Measurements from ENCODE around the gene NAA50.

NAA50 gene

GRCh38 chr3:113741620-113742019 lies 4.4 kb downstream of the NAA50 start:
- no peak for DNase-seq (ENCODE audit: low read depth)

DNA sequence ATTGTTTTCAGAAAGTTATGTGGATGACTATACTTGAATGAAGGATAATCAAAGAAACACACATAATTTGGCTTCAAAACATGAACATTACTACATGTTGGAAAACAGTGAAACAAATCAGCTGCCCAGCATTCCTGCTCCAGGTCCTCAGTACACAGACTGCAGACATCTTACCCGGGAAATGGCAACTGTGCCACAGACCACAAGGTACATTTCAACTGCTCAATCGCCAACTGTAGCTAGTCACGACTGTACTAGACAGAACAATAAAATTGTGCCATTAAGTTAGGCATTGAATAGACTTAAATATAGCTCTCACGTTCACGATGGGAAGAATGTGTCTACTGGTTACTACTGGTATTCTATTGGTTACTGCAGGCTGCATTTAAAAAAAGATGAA lies 5.0 kb downstream of the NAA50 start:
- DNase-seq (ENCODE audit: low read depth), result no peak

DNA sequence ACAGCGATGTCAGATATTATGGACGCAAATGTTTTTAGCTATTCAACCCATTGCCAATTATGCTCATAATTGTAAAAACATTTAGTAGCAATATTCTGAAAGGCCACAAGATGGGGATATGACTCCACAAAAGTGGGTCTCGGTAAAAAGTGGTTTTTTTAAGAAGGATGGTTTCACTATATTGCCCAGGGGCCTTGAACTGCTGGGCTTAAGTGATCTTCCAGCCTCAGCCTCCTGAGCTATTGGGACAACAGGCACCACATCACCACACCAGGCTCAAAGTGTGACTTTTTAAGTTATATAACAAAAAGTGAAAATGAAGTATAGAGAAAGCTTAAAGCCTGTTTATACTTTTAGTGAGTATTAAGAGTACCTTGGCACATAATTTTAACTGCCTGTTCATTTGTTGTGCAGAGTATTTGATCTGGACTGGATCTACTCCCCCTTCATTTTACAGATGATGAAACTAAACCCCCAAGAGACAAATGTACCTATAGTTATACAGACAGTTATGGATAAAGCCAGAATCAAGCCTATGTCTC lies 9.4 kb downstream of the NAA50 start:
- DNase-seq (ENCODE audit: low read depth), result no peak

- DNase-seq (ENCODE audit: low read depth), result no peak
Measured at GRCh38 chr3:113731694-113732093, 14.4 kb downstream of the NAA50 start.

DNA sequence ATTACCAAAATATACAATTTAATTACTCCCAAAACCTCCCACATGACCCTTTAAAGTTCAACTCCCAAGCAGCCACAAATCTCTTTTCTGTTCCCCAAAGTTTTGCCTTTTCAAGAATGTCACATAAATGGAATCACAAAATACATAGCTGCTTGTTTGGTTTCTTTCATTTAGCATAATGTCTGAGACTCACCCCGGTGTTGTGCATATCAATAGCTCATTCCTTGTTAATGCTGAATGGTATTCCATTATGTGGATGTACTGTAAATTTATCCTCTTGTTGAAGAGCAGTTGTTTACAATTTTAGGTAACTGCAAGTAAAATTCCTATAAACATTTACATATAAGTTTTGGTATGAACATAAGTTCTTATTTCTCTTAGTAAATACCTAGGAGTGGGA lies 15.5 kb downstream of the NAA50 start:
- DNase-seq (ENCODE audit: low read depth), result no peak

- no peak for DNase-seq (ENCODE audit: low read depth)
Measured at GRCh38 chr3:113728661-113729060, 17.4 kb downstream of the NAA50 start.

GRCh38 chr3:113721636-113722035 lies 24.4 kb downstream of the NAA50 start:
- no peak for DNase-seq (ENCODE audit: low read depth)

- DNase-seq (ENCODE audit: low read depth), result no peak
Measured at GRCh38 chr3:113719758-113720157, 26.3 kb downstream of the NAA50 start.

- no peak for DNase-seq (ENCODE audit: low read depth)
Measured at GRCh38 chr3:113719294-113719693, 26.8 kb downstream of the NAA50 start.

- no peak for DNase-seq (ENCODE audit: low read depth)
Measured at GRCh38 chr3:113717818-113718217, 28.2 kb downstream of the NAA50 start.

- DNase-seq (ENCODE audit: low read depth), result no peak
Measured at GRCh38 chr3:113717308-113717707, 28.7 kb downstream of the NAA50 start.

GRCh38 chr3:113714702-113715101 lies 31.3 kb downstream of the NAA50 start:
- DNase-seq (ENCODE audit: low read depth), result no peak

- no peak for DNase-seq (ENCODE audit: low read depth)
Measured at GRCh38 chr3:113712129-113712528, 33.9 kb downstream of the NAA50 start.

DNA sequence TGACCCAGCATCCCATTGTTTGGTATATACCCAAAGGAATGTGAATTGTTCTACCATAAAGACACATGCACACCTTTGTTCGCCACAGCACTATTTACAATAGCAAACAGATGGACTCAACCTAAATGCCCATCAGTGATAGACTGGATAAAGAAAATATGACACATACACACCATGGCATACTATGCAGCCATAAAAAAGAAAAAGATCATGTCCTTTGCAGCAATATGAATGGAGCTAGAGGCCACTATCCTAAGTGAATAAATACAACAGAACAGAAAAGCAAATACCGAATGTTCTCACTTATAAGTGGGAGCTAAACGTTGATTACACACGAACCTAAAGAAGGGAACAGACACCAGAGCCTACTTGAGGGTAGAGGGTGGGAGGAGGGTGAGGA lies 38.2 kb downstream of the NAA50 start:
- DNase-seq (ENCODE audit: low read depth), result no peak

GRCh38 chr3:113698956-113699355 lies 47.1 kb downstream of the NAA50 start:
- no peak for DNase-seq (ENCODE audit: low read depth)

DNA sequence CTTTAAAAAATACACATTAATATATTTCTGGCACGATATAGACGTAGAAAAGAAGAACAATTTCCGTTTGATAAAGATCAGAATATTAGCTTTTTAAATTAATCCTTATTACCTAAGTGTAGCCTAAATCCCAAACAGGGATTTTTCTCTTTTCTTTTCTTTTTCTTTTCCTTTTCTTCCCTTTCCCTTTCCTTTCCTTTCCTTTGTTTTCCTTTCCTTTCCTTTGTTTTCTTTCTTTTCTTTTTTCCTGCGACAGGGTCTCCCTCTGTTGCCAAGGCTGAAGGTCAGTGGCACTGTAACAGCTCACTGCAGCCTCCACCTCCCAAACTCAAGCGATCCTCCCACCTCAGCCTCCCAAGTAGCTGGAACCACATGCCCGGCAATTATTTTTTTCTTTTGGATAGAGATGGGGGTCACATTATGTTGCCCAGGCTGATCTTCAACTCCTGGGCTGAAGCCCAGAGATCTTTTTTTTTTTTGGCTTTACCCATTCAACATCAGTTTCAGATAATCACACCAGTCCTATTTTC lies 47.8 kb downstream of the NAA50 start:
- DNase-seq (ENCODE audit: low read depth), result no peak

DNA sequence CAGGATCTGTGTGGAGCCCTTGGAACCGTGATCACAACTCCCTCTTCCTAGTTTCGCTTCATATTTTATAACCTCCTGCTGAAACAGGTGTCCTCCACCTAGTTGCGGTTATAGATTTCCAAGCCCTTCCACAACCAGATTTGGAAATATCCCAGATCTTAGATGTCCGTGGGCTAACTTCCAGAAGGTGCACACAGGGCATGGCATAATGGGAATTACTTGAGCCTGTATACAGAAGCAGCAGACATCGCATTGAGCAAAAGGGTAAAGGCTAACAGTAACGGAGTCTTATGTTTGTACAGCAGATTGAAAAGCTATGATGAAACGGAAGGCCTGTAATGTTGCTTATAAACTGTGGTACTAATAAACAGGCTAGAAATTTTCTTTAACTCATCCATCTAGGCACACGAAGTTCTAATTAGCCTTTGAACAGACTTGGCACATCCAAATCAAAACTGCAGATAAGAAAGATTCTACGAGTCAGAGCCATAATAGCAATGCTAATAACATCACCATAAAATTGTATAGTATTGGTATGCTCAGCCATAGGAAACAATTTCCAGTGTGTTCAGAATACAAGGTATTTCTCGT lies 48.5 kb downstream of the NAA50 start:
- DNase-seq (ENCODE audit: low read depth), result no peak

DNA sequence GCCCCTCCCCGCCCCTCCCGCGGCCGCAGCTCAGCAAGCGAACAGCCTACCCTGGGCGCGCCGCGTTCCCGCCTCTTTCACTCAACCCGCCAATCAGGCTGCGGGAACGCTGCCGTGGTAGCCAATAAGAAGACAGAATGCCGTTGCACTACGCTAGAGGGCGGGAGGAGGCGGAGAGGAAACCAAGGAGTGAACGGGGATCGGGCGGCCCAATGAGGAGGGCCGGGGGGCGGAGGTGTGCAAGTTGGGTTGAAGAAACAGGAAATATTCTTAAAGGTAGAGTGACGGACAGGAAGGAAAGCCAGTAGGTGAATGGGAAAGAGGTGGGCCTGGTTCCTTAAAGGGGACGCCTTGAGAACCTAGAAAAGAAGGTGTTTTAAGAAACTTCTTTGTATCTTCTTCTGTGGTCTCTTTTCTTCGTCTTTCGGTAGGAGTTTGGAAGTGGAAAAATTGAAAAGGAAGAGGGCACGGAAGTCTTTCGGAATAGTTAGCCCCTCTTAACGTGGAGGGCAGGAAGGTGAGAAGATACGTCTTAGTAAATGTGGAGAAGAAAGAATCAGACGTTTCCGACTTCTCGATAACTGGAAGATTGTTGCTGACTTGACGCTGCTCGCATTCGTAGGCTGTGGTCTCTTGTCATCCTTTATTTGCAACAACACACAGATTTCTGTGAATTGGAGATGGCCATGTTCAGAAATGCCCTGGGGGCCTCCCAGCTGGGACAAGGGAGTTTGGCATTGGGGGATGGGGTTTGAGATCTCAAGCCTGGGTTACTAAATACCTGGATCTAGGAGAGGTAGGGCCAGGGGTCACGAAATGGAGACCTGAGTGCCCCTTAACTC lies 49.2 kb downstream of the NAA50 start:
- peak; percentile 98 for DNase-seq (ENCODE audit: low read depth)

DNA sequence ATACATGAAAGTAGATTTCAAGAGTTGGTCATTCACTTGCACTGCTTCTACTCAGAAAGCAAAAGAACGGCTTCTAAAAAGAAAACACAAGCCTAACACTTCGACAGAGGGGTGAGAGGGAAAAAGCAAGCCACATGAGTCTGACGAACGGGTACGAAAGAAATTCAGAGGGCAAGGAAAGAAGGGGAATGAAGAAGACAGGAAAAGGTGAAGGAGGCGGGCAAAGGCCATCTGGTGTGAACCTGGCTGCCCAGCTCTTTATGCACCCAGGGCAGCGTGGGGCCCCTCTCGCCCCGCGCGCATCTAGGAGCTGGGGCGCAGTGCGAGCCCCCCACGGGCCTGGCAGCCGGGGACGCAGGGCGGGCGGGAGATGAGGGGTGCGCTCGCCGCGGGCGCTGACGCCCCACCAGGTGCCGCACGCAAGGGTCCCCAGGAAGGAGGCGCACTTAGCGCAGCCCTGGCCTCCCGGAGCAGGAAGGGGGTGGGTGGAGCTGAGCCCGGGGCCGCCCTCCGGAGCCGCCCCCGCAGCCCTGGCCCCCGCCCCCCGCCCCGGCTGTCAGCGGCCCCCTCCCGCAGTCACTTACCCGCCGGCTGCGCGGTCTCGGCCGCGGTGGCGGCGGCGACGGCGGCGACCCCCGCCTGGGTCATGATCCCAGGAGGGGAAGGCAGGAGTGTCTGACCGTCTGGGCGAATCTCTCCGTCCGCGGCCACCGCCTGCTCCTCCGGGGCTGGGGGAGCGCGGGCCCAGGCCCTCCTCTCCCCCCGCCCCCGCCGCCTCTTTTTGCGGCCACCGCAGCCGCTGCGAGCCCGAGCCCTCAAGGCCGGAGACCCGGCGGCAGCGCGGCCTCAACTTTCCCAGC lies 50.0 kb downstream of the NAA50 start, which contains the start of gene USF3:
USF3 (minus strand) TSS at position 857 of the 860 bp plus-strand sequence. CDS start 21,764 bp downstream, outside the sequence.
- peak; percentile 73 for DNase-seq (ENCODE audit: low read depth)

GRCh38 chr3:113695431-113695785 lies 50.6 kb downstream of the NAA50 start:
- DNase-seq (ENCODE audit: low read depth), result no peak

DNA sequence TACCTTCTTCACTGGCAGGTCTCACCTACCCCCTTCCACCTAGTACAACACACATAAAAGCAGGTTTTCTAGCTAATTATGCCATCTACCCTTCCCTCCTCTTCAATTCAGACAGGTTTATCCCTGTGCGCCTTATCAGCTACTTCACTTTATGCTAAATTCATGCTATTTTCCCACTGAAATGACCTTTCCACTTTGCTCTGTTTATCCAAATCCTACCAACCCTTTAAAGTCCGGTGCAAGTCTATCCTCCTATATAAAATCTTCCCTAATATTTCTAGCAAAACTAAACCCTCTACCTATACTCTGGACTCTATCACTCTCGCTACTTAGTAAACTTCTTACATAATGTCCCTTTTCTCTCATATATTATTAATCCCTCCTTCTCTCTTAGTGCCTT lies 55.6 kb downstream of the NAA50 start:
- DNase-seq (ENCODE audit: low read depth), result no peak

Measured in activated T-cell treated with anti-CD3 and anti-CD28 coated beads for 24 hours (primary cell).